DMS53 treated with DMSO at 0.1 percent for 48 hours (cell line): ENCODE data around the gene PRKCB.
"Not testable (repeated sequence)": the region's sequence is repeated elsewhere in the genome, so short reads cannot be mapped to it uniquely, and the experiment has no call there.

Experiments
- DNase-seq: peaks from one replicate; lab custom pipeline; 2025; ENCODE audit not compliant: unreplicated experiment; lab: John Stamatoyannopoulos, UW

Gene PRKCB

GRCh38 chr16:23901178-23902033 is 65.6 kb downstream of the PRKCB start:
- no peak for DNase-seq

DNA sequence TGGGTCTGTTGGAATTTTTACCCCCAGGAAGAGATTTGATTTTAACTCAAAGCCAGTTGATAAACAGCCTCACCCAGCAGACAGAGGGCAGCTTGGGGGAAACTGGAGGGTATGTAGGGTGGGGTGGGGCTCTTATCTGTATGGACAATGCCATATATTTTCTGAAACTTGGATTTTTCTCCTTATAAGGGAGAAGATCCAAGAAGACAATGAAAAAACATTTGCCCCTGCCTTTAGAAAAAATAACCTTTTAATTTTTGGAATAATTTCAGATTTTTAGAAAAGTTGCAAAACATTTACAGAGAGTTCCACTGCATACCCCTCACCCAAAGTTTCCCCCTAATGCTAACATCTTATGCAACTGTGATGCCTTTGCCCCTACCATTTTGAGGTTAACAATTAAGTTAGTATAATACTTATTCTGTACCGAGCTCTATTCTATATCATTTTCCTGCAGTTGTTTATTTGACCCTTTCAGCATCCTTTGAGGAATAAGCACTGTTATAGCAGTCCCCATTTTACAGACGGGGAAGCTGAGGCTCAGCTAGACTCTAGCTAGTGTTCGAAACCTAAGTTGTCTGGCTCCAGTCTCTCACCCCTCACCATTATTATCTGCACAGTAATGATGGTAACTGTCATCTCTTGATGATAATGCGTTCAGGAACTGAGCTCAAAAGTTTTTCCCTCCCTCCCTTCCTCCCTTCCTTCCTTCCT is 66.4 kb downstream of the PRKCB start:
- DNase-seq = no peak

- DNase-seq = no peak
These were observed 67.1 kb downstream of the PRKCB start for GRCh38 chr16:23902748-23903414.

DNA sequence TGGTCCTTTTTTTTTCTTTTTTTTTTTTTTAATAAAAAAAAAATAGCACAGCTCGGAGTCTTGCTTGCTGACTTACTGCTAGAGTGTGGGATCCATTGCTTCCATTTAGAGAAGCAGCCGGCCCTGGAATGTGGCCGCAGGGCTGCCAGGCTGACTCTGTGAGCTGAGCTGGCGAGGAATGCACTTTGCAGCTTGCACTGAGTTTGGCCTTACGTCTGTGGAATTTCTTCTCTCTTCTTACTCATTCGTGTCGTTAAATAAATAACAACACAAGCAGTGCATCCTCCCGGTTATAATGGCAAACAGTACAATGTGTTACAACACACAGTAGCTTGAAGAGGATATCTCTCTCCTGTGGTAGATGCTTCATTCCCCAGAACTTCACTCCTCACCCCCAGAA is 69.2 kb downstream of the PRKCB start:
- DNase-seq = no peak

DNA sequence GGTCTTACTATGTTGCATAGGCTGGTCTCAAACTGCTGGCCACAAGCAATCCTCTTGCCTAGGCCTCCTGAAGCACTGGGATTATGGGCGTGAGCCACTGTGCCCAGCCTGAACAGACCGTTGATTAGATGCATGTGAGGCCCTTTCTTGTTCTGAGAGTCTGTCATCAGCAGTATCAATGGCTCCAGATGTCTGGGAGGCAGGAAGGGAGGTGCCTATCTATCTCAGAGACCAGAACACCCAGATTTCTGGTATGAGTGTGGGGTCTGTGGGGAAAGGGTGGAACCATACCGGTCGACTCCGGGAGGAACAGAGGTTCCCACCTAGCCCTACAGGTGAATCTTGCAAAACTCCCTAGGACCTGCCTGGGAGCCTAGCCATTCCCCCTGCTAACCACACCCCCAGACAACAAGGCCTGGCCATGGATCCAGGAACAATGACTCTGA is 71.7 kb downstream of the PRKCB start:
- DNase-seq = no peak

DNA sequence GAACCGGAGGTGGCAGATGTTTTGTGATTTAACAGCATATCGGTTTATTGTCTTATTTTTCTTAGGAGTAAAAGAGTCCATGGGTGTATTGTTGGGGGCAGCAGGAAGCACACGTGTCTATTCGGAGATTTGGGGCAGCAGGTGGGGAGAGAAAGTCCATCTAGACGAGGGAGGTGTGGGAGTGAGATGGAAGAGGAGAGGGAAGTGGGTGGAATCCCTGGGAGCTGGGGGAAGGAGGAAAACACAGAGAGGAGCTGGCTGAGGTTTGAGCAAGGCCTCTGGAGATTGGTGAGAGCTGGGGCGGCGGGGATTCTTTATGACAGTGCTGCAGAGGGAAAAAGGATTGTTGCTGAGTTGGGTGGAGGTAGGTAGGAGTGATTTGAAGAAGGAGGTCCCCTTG is 72.1 kb downstream of the PRKCB start:
- DNase-seq = no peak

- DNase-seq = no peak
These were observed 73.0 kb downstream of the PRKCB start for GRCh38 chr16:23908790-23909189.

GRCh38 chr16:23909792-23910418 is 74.1 kb downstream of the PRKCB start:
- DNase-seq = no peak

DNA sequence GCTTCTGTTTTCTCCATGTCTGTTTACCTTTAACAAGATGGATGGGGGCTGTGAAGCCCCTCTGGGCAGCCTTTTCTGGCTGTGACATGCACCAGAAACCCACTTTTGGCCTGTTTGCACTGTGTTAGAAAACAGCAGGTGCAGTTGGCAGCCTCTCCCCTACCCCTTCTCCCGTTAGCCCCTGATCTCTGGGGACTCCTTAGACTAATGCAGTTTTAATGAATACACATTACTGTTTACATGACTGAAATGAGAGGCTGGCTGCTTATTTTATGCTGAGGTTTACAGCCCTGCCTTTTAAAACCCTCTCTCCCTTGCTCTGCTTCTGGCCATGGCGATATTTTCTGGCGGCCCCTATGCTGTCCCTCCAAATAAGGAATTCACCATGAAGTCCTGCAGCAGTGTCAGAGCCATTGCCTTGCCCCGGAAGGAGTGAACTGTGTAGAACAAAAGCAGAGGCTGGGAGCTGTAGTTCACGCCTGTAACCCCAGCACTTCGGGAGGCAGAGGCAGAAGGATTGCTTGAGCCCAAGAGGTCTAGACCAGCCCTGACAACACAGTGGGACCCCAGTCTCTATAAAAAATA is 79.3 kb downstream of the PRKCB start:
- no peak for DNase-seq

DNA sequence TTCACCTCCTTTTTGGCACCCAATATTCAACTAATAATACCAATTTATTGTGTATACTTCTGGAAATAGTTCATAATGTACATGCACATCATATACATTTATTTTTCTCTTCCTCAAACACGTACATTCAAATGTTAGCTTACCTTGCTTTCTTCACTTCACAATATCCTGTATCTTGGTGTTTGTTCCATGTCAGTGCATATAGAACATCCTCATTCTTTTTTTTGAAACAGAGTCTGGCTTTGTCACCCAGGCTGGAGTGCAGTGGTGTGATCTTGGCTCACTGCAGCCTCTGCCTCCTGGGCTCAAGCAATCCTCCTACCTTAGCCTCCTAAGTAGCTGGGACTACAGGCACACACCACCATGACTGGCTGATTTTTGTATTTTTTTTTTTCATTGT is 80.8 kb downstream of the PRKCB start:
- DNase-seq = not testable (repeated sequence)

GRCh38 chr16:23917621-23918020 is 81.8 kb downstream of the PRKCB start:
- no peak for DNase-seq

GRCh38 chr16:23920446-23920845 is 84.7 kb downstream of the PRKCB start:
- DNase-seq = no peak

DNA sequence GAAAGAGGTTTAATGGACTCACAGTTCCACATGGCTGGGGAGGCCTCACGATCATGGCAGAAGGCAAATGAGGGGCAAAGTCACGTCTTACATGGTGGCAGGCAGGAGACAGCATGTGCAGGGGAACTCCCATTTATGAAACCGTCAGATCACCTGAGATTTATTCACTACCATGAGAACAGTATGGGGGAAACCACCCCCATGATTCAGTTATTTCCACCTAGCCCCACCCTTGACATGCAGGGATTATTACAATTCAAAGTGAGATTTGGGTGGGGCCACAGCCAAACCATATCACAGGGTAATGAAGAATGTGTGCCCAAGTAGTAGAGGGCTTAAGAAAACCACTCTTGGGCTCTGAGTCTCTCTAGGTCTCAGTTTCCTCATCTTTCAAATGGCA is 85.1 kb downstream of the PRKCB start:
- DNase-seq = no peak

- DNase-seq = no peak
These were observed 86.6 kb downstream of the PRKCB start for GRCh38 chr16:23922406-23922805.

GRCh38 chr16:23924128-23924527 is 88.3 kb downstream of the PRKCB start:
- DNase-seq = no peak

GRCh38 chr16:23927796-23928195 is 92.0 kb downstream of the PRKCB start:
- no peak for DNase-seq

GRCh38 chr16:23929237-23929636 is 93.5 kb downstream of the PRKCB start:
- no peak for DNase-seq

GRCh38 chr16:23929856-23930255 is 94.1 kb downstream of the PRKCB start:
- no peak for DNase-seq

GRCh38 chr16:23930791-23931190 is 95.0 kb downstream of the PRKCB start:
- no peak for DNase-seq

- no peak for DNase-seq
These were observed 95.4 kb downstream of the PRKCB start for GRCh38 chr16:23931199-23931598.

- DNase-seq = not testable (repeated sequence)
These were observed 97.9 kb downstream of the PRKCB start for GRCh38 chr16:23933650-23934049.
